Measurements from ENCODE around the gene SOX18. TPM values are rescaled to one million over a fixed set of nuclear protein-coding genes. Genes with fewer than 3 reads are reported as not detected.
"Not testable (repeated sequence)": the region's sequence is repeated elsewhere in the genome, so short reads cannot be mapped to it uniquely, and the experiment has no call there.

Gene SOX18
- total RNA-seq, 4 donors from 2014 or later, result 0.79 to 8.7 (median 3.3) TPM

GRCh38 chr20:64015635-64016034, 33.8 kb downstream of the SOX18 start:
- Histone ChIP-seq H3K4me3 (no peak overlapping the region), H3K27me3 (no peaks in the 10 kb centered on the region), H3K27ac (no peak overlapping the region), H3K36me3 (peaks cover 87% of the 10 kb centered on the region), H3K9me3 (no peaks in the 10 kb centered on the region), H3K4me1 (no peaks in the 10 kb centered on the region)
- WGBS, result 67% methylated on average over 2 of the region's 2 CpGs
- TF ChIP-seq POLR2AphosphoS5 (IDR thresholded peaks at IDR 0.05), result no peak
- no peak for TF ChIP-seq CTCF (IDR thresholded peaks at IDR 0.05)
- TF ChIP-seq EP300 (IDR thresholded peaks at IDR 0.05), result no peak
- TF ChIP-seq POLR2A (IDR thresholded peaks at IDR 0.05), result no peak
- DNase-seq (ENCODE audit: low spot score in 2 of 2), result no peak

DNA sequence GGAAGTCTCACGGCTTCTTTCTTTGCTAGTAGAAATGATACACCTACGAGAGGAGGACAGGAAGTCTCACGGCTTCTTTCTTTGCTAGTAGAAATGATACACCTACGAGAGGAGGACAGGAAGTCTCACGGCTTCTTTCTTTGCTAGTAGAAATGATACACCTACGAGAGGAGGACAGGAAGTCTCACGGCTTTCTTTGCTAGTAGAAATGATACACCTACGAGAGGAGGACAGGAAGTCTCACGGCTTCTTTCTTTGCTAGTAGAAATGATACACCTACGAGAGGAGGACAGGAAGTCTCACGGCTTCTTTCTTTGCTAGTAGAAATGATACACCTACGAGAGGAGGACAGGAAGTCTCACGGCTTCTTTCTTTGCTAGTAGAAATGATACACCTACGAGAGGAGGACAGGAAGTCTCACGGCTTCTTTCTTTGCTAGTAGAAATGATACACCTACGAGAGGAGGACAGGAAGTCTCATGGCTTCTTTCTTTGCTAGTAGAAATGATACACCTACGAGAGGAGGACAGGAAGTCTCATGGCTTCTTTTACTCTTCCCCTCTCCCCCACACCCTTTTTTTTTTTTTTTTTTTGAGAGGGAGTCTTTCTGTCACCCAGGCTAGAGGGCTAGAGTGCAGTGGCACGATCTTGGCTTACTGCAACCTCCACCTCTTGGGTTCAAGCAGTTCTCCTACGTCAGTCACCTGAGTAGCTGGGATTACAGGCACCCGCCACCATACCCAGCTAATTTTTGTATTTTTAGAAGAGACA, 36.9 kb downstream of the SOX18 start:
- not testable (repeated sequence) for H3K27ac ChIP-seq; H3K9me3 ChIP-seq; H3K4me1 ChIP-seq; H3K27me3 ChIP-seq; DNase-seq (ENCODE audit: low spot score in 2 of 2); H3K4me3 ChIP-seq
- WGBS, result 90% methylated on average over 12 of the region's 20 CpGs
- H3K36me3 ChIP-seq, result peaks cover 83% of the 10 kb centered on the region

DNA sequence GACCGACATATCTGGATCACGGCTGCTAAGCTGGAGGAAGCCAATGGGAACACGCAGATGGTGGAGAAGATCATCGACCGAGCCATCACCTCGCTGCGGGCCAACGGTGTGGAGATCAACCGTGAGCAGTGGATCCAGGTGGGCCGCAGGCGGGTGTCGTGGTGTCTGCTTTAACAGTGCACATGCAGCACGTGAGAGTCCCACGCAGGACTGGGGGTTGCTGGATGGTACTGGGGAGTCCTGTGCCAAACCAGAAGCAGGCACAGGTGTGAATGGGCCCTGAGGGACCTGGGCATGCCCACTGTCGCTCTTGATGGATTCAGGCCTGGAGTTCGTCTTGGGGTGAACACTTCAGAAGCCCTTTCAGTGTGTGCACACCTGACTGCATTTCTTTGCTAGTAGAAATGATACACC, 38.1 kb downstream of the SOX18 start:
- Histone ChIP-seq H3K4me3 (no peak overlapping the region), H3K4me1 (peaks cover 9% of the 10 kb centered on the region), H3K27ac (no peak overlapping the region), H3K27me3 (no peaks in the 10 kb centered on the region), H3K9me3 (no peaks in the 10 kb centered on the region), H3K36me3 (peaks cover 77% of the 10 kb centered on the region)
- TF ChIP-seq POLR2A (IDR thresholded peaks at IDR 0.05), result no peak
- no peak for TF ChIP-seq EP300 (IDR thresholded peaks at IDR 0.05)
- TF ChIP-seq POLR2AphosphoS5 (IDR thresholded peaks at IDR 0.05), result no peak
- TF ChIP-seq CTCF (IDR thresholded peaks at IDR 0.05), result no peak
- DNase-seq (ENCODE audit: low spot score in 2 of 2), result no peak
- 96% methylated on average over 16 of the region's 16 CpGs for WGBS

DNA sequence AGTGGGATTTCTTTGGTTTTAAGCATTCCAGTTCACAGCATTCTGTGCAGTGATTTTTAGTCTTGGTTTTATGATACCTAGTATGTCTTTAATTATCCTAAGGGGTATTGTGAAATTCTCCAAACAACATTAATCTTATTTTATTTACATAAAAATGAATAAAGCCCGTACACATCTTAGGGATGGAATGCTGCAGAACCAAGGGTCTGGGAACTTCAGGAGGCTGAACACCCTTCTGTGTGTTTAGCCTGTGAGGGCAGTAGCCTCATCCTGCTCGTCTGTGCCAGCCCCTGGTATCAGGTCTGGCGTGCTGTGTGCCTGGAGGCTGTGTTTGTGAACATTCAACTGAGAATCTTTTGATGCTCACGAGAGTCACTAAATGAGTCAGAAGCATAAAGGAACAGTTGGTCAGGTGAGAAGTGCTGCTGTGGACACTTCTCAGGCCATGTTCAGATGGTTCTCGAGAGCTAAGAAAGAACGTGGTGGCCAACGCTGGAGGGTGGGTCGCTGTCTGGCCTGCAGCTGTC, 38.7 kb downstream of the SOX18 start:
- 87% methylated on average over 8 of the region's 8 CpGs for WGBS
- no peak overlapping the region for H3K4me3 ChIP-seq
- no peak for TF ChIP-seq POLR2AphosphoS5 (IDR thresholded peaks at IDR 0.05)
- TF ChIP-seq POLR2A (IDR thresholded peaks at IDR 0.05), result no peak
- no peak for TF ChIP-seq CTCF (IDR thresholded peaks at IDR 0.05)
- no peak for TF ChIP-seq EP300 (IDR thresholded peaks at IDR 0.05)
- H3K36me3 ChIP-seq, result peaks cover 75% of the 10 kb centered on the region
- no peak overlapping the region for H3K27ac ChIP-seq
- no peaks in the 10 kb centered on the region for H3K9me3 ChIP-seq
- H3K4me1 ChIP-seq, result peaks cover 9% of the 10 kb centered on the region
- H3K27me3 ChIP-seq, result no peaks in the 10 kb centered on the region
- DNase-seq (ENCODE audit: low spot score in 2 of 2), result no peak

DNA sequence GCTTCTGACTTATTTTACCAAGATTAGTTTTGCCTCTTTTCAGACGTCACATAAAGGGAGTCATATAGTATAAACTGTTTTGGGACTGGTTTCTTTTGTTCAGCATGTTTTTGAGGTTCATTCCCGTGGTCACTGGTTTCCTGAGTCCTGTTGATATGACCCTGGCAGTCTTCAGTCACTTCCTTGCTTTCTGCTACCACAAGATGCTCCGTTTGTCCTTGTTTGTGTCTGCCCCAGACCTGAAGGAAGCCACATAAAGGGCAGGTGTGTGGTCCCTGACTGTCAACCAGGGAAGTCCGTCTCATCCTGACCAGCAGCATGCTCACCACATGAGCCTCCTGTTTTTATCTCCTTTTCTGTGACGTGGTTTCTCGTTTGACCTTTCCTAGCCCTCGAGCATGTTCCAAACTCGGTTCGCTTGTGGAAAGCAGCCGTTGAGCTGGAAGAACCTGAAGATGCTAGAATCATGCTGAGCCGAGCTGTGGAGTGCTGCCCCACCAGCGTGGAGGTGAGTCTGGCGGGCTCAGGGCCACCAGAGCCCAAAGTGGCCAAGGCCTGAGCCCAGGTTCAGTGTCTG, 39.5 kb downstream of the SOX18 start:
- 91% methylated on average over 13 of the region's 13 CpGs for WGBS
- TF ChIP-seq CTCF (IDR thresholded peaks at IDR 0.05), result no peak
- TF ChIP-seq EP300 (IDR thresholded peaks at IDR 0.05), result no peak
- TF ChIP-seq POLR2A (IDR thresholded peaks at IDR 0.05), result no peak
- TF ChIP-seq POLR2AphosphoS5 (IDR thresholded peaks at IDR 0.05), result no peak
- Histone ChIP-seq H3K27ac (no peak overlapping the region), H3K36me3 (peaks cover 75% of the 10 kb centered on the region), H3K4me1 (peaks cover 9% of the 10 kb centered on the region), H3K27me3 (no peaks in the 10 kb centered on the region), H3K4me3 (no peak overlapping the region), H3K9me3 (no peaks in the 10 kb centered on the region)
- no peak for DNase-seq (ENCODE audit: low spot score in 2 of 2)
